ENCODE data around the gene NAA80.

Gene NAA80

GRCh38 chr3:50330330-50330729 lies 31.1 kb upstream of the NAA80 start:
- DNase-seq (ENCODE audit: low read depth in 1 of 2, low spot score in 1 of 2): no peak

GRCh38 chr3:50327943-50328691 lies 28.9 kb upstream of the NAA80 start, which contains the start of gene TUSC2:
TUSC2 (minus strand) TSS chr3:50328223; CDS start chr3:50328099, 124 bp downstream.
- DNase-seq (ENCODE audit: low read depth in 1 of 2, low spot score in 1 of 2): peak; percentile 86 to 88

- DNase-seq (ENCODE audit: low read depth in 1 of 2, low spot score in 1 of 2): no peak
These were observed 27.9 kb upstream of the NAA80 start for GRCh38 chr3:50327129-50327528.

GRCh38 chr3:50326182-50326541 lies 27.0 kb upstream of the NAA80 start:
- no peak for DNase-seq (ENCODE audit: low read depth in 1 of 2, low spot score in 1 of 2)

- DNase-seq (ENCODE audit: low read depth in 1 of 2, low spot score in 1 of 2): no peak
These were observed 26.4 kb upstream of the NAA80 start for GRCh38 chr3:50325497-50326181.

GRCh38 chr3:50325113-50325480 lies 25.9 kb upstream of the NAA80 start:
- DNase-seq (ENCODE audit: low read depth in 1 of 2, low spot score in 1 of 2): no peak

- peak in 1 of 2 donors; percentile 51 for DNase-seq (ENCODE audit: low read depth in 1 of 2, low spot score in 1 of 2)
These were observed 25.3 kb upstream of the NAA80 start for GRCh38 chr3:50324351-50325112.

- no peak for DNase-seq (ENCODE audit: low read depth in 1 of 2, low spot score in 1 of 2)
These were observed 24.5 kb upstream of the NAA80 start for GRCh38 chr3:50323614-50324199.

- no peak for DNase-seq (ENCODE audit: low read depth in 1 of 2, low spot score in 1 of 2)
These were observed 23.9 kb upstream of the NAA80 start for GRCh38 chr3:50323092-50323600.

GRCh38 chr3:50322386-50323091 lies 23.3 kb upstream of the NAA80 start, which contains the start of gene HYAL2:
HYAL2 (minus strand) TSS chr3:50322745; CDS start chr3:50320489, 2,256 bp downstream.
- DNase-seq (ENCODE audit: low read depth in 1 of 2, low spot score in 1 of 2): no peak

GRCh38 chr3:50322115-50322385 lies 22.8 kb upstream of the NAA80 start:
- no peak for DNase-seq (ENCODE audit: low read depth in 1 of 2, low spot score in 1 of 2)

GRCh38 chr3:50321336-50322114 lies 22.3 kb upstream of the NAA80 start:
- DNase-seq (ENCODE audit: low read depth in 1 of 2, low spot score in 1 of 2): peak; percentile 71 to 72

- DNase-seq (ENCODE audit: low read depth in 1 of 2, low spot score in 1 of 2): peak in 1 of 2 donors; percentile 55
These were observed 21.7 kb upstream of the NAA80 start for GRCh38 chr3:50320853-50321335.

GRCh38 chr3:50319894-50320625 lies 20.9 kb upstream of the NAA80 start:
- no peak for DNase-seq (ENCODE audit: low read depth in 1 of 2, low spot score in 1 of 2)

GRCh38 chr3:50319181-50319893 lies 20.1 kb upstream of the NAA80 start:
- no peak for DNase-seq (ENCODE audit: low read depth in 1 of 2, low spot score in 1 of 2)

GRCh38 chr3:50318615-50319014 lies 19.4 kb upstream of the NAA80 start:
- DNase-seq (ENCODE audit: low read depth in 1 of 2, low spot score in 1 of 2): no peak

- no peak for DNase-seq (ENCODE audit: low read depth in 1 of 2, low spot score in 1 of 2)
These were observed 19.0 kb upstream of the NAA80 start for GRCh38 chr3:50318163-50318562.

- DNase-seq (ENCODE audit: low read depth in 1 of 2, low spot score in 1 of 2): no peak
These were observed 18.1 kb upstream of the NAA80 start for GRCh38 chr3:50317300-50317699.

Data from stimulated activated CD4-positive, alpha-beta T cell treated with anti-CD3 and anti-CD28 coated beads, Interleukin-15, amount 100 ng/mL, for 1 hour (primary cell).